Trophoblast cell (in vitro differentiated cells and primary cell): Measurements from ENCODE around the gene PTGR2.

Source experiments
- DNase-seq, 2 donors: peaks; one replicate each; pipeline ENCODE4 v3.0.0-alpha.2; 2016
- H2AFZ ChIP-seq: 2 replicates; pipeline ENCODE4 v1.6.1; 2013; ENCODE audit warnings: low read length, moderate library complexity, mild to moderate bottlenecking; ENCODE audit not compliant: insufficient read depth, poor library complexity
- H2AK5ac ChIP-seq: 2 replicates; pipeline ENCODE4 v1.6.1; 2013; ENCODE audit warnings: mild to moderate bottlenecking, low read length
- H2BK120ac ChIP-seq: 2 replicates; pipeline ENCODE4 v1.6.1; 2013; ENCODE audit warnings: low read length, mild to moderate bottlenecking, moderate library complexity; ENCODE audit not compliant: insufficient read depth, poor library complexity
- H2BK12ac ChIP-seq: 2 replicates; pipeline ENCODE4 v1.6.1; 2013; ENCODE audit warnings: mild to moderate bottlenecking, low read length, moderate library complexity
- H2BK5ac ChIP-seq: 2 replicates; pipeline ENCODE4 v1.6.1; 2013; ENCODE audit warnings: low read length, low read depth, moderate library complexity, mild to moderate bottlenecking; ENCODE audit not compliant: poor library complexity
- H3K14ac ChIP-seq: 2 replicates; pipeline ENCODE4 v1.6.1; 2013; ENCODE audit warnings: mild to moderate bottlenecking, low read length
- H3K18ac ChIP-seq: 2 replicates; pipeline ENCODE4 v1.6.1; 2013; ENCODE audit warnings: mild to moderate bottlenecking, low read length
- H3K23ac ChIP-seq: 2 replicates; pipeline ENCODE4 v1.6.1; 2013; ENCODE audit warnings: low read length
- H3K27ac ChIP-seq: 2 replicates; pipeline ENCODE4 v1.5.1; 2013; ENCODE audit warnings: low read depth, mild to moderate bottlenecking, inconsistent platforms, low read length, moderate library complexity
- H3K27me3 ChIP-seq: 2 replicates; pipeline ENCODE4 v1.6.1; 2013; ENCODE audit warnings: inconsistent platforms, mild to moderate bottlenecking, low read length, moderate library complexity; ENCODE audit not compliant: insufficient read depth
- H3K36me3 ChIP-seq, 2 experiments: 1 replicate in 1 of 2; 2 replicates in 1 of 2; pipeline ENCODE4 v1.6.1; 2013; ENCODE audit warnings: low read length in 2 of 2, mild to moderate bottlenecking in 2 of 2, moderate library complexity in 1 of 2; ENCODE audit not compliant: insufficient read depth in 2 of 2, control insufficient read depth in 1 of 2
- H3K4ac ChIP-seq: 2 replicates; pipeline ENCODE4 v1.6.1; 2013; ENCODE audit warnings: low read depth, mild to moderate bottlenecking, low read length, moderate library complexity
- H3K4me1 ChIP-seq, 2 experiments: 1 replicate in 1 of 2; 2 replicates in 1 of 2; pipeline ENCODE4 v1.6.1; 2013; ENCODE audit warnings: low read length in 2 of 2, mild to moderate bottlenecking in 2 of 2, moderate library complexity in 1 of 2; ENCODE audit not compliant: insufficient read depth in 2 of 2, control insufficient read depth in 1 of 2
- H3K4me2 ChIP-seq: 2 replicates; pipeline ENCODE4 v1.6.1; 2013; ENCODE audit warnings: inconsistent platforms, mild to moderate bottlenecking, low read length, moderate library complexity
- H3K4me3 ChIP-seq: 2 replicates; pipeline ENCODE4 v1.5.1; 2013; ENCODE audit warnings: mild to moderate bottlenecking, low read depth, low read length, inconsistent platforms
- H3K79me1 ChIP-seq: one replicate; pipeline ENCODE4 v1.6.1; 2013; ENCODE audit warnings: low read length
- H3K79me2 ChIP-seq: 2 replicates; pipeline ENCODE4 v1.6.1; 2013; ENCODE audit warnings: low read length, mild to moderate bottlenecking; ENCODE audit not compliant: control insufficient read depth, insufficient read depth, poor library complexity
- H3K9ac ChIP-seq: 2 replicates; pipeline ENCODE4 v1.6.1; 2013; ENCODE audit warnings: mild to moderate bottlenecking, low read length
- H3K9me3 ChIP-seq: 2 replicates; pipeline ENCODE4 v1.6.1; 2013; ENCODE audit warnings: low read depth, mild to moderate bottlenecking, control low read depth, inconsistent platforms, low read length; ENCODE audit not compliant: insufficient read depth
- H4K12ac ChIP-seq: 2 replicates; pipeline ENCODE4 v1.6.1; 2013; ENCODE audit warnings: low read depth, mild to moderate bottlenecking, low read length, moderate library complexity
- H4K8ac ChIP-seq: 2 replicates; pipeline ENCODE4 v1.6.1; 2013; ENCODE audit warnings: low read depth, mild to moderate bottlenecking, low read length, moderate library complexity
- H4K91ac ChIP-seq: one replicate; pipeline ENCODE4 v1.6.1; 2013; ENCODE audit warnings: low read depth, mild to moderate bottlenecking, low read length, moderate library complexity
- WGBS: extraction: QIAGEN DNeasy Blood & Tissue Kit; methylation state at CpG from one replicate; pipeline ENCODE4 v1.1.7; 2013; ENCODE audit warnings: missing lambda C conversion rate; ENCODE audit not compliant: insufficient read length, insufficient coverage; ENCODE audit errors: extremely low coverage; 5-methylcytosine and 5-hydroxymethylcytosine counted together

The PTGR2 gene

DNA sequence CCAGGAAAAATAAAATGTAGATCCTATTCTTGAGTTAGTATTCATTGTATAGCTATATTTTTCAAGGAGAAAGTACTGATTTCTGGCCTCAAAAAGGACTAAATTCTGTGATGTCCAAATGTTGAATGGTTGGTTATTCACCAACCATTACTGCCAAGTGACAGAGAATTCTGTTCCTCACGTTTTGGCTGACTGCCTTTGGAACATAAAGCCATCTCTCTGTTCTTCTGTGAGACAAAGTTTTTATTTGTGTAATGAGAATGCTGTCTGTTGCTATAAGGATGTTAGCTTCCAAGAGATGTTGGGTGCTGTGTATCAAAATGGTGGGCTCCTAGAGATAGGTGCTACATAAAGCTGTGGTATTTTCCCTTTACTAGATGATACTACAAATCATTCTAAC, 44.3 kb downstream of the PTGR2 start:
- Histone ChIP-seq H4K8ac (no peak overlapping the region), H3K18ac (no peak overlapping the region), H3K79me1 (no peaks in the 10 kb centered on the region), H4K12ac (no peak overlapping the region), H2AFZ (no peak overlapping the region), H3K79me2 (no peaks in the 10 kb centered on the region), H3K27me3 (no peaks in the 10 kb centered on the region), H3K14ac (no peak overlapping the region), H3K9ac (no peak overlapping the region), H3K36me3 (peaks cover 18 to 45% of the 10 kb centered on the region in 2 experiments), H3K27ac (no peak overlapping the region), H3K4me3 (no peak overlapping the region), H4K91ac (no peak overlapping the region), H2BK12ac (no peak overlapping the region), H2BK120ac (no peak overlapping the region), H3K4me1 (no peaks in the 10 kb centered on the region), H2BK5ac (no peak overlapping the region), H3K4ac (no peak overlapping the region), H3K4me2 (no peak overlapping the region), H3K9me3 (no peaks in the 10 kb centered on the region), H3K23ac (no peak overlapping the region), H2AK5ac (no peak overlapping the region)
- WGBS, result no CpG with 5 or more reads among the region's 1 CpG
- no peak for DNase-seq

- Histone ChIP-seq H3K23ac (no peak overlapping the region), H3K4me2 (no peak overlapping the region), H3K79me1 (no peaks in the 10 kb centered on the region), H3K4ac (no peak overlapping the region), H3K14ac (no peak overlapping the region), H3K79me2 (no peaks in the 10 kb centered on the region), H2BK12ac (no peak overlapping the region), H3K4me3 (no peak overlapping the region), H2AFZ (no peak overlapping the region), H2AK5ac (no peak overlapping the region), H3K36me3 (peaks cover 20 to 45% of the 10 kb centered on the region in 2 experiments), H4K8ac (no peak overlapping the region), H3K27me3 (no peaks in the 10 kb centered on the region), H3K27ac (no peak overlapping the region), H3K9me3 (no peaks in the 10 kb centered on the region), H4K12ac (no peak overlapping the region), H2BK5ac (no peak overlapping the region), H2BK120ac (no peak overlapping the region), H3K4me1 (no peaks in the 10 kb centered on the region), H3K9ac (no peak overlapping the region), H4K91ac (no peak overlapping the region), H3K18ac (no peak overlapping the region)
- no CpG with 5 or more reads among the region's 1 CpG for WGBS
- DNase-seq, result no peak
Observed at GRCh38 chr14:73896521-73896920, 44.9 kb downstream of the PTGR2 start.

DNA sequence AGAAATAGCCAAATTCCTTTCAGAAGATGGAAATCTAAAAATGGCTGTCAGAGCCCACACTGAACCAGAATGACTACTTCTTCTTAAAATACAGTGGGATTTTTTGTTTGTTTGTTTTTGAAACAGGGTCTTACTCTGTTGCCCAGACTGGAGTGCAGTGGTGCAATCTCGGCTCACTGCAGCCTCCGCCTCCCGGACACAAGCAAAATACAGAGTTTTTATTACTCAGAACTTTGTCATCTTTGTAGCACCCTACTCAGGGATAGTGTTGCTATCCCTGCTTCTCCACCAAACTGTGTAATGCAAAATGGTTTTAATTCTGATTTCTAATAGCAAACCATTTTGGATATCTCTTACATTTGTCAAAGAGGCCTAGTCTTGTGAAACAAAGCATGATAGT, 51.4 kb downstream of the PTGR2 start:
- WGBS, result no CpG with 5 or more reads among the region's 3 CpGs
- no peak overlapping the region for H3K23ac ChIP-seq
- no peak overlapping the region for H2AFZ ChIP-seq
- no peak overlapping the region for H2BK5ac ChIP-seq
- no peak overlapping the region for H3K4me2 ChIP-seq
- H3K18ac ChIP-seq, result no peak overlapping the region
- no peak overlapping the region for H4K12ac ChIP-seq
- H4K8ac ChIP-seq, result no peak overlapping the region
- no peaks in the 10 kb centered on the region for H3K79me2 ChIP-seq
- no peak overlapping the region for H3K27ac ChIP-seq
- no peaks in the 10 kb centered on the region for H3K9me3 ChIP-seq
- no peaks in the 10 kb centered on the region for H3K79me1 ChIP-seq
- no peaks in the 10 kb centered on the region for H3K4me1 ChIP-seq
- H3K27me3 ChIP-seq, result no peaks in the 10 kb centered on the region
- H3K9ac ChIP-seq, result no peak overlapping the region
- no peak overlapping the region for H2BK120ac ChIP-seq
- no peak overlapping the region for H2AK5ac ChIP-seq
- H3K4me3 ChIP-seq, result no peak overlapping the region
- H3K36me3 ChIP-seq, result peaks cover 33 to 48% of the 10 kb centered on the region in 2 experiments
- H4K91ac ChIP-seq, result no peak overlapping the region
- no peak overlapping the region for H3K4ac ChIP-seq
- H2BK12ac ChIP-seq, result no peak overlapping the region
- DNase-seq, result no peak
- no peak overlapping the region for H3K14ac ChIP-seq

DNA sequence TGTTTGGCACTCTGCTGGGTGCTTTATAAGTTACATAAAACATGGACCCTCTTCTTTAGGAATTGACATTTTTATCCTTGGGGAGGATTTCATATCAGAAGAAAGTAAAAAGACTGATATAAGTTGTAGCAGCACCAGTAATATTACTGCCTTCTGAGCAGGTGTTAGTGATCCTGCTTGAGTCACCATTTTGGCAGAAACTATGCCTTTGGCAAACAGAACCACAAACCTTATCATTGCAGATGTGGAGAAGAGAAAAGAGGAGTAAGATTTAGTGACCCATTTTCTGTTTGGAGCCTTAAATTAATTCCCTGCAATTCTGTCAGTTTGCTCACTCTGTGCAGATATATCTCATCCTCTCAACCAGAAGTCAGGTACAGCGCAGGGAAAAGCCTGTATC, 58.0 kb downstream of the PTGR2 start:
- WGBS, result no CpG with 5 or more reads among the region's 1 CpG
- Histone ChIP-seq H4K8ac (no peak overlapping the region), H3K27ac (no peak overlapping the region), H3K18ac (no peak overlapping the region), H3K14ac (no peak overlapping the region), H2BK120ac (no peak overlapping the region), H2BK5ac (no peak overlapping the region), H2AFZ (no peak overlapping the region), H2BK12ac (no peak overlapping the region), H3K9me3 (no peaks in the 10 kb centered on the region), H3K4me3 (no peak overlapping the region), H2AK5ac (no peak overlapping the region), H3K27me3 (no peaks in the 10 kb centered on the region), H4K12ac (no peak overlapping the region), H3K79me1 (no peaks in the 10 kb centered on the region), H4K91ac (no peak overlapping the region), H3K4me2 (no peak overlapping the region), H3K9ac (no peak overlapping the region), H3K4ac (no peak overlapping the region), H3K4me1 (no peaks in the 10 kb centered on the region), H3K23ac (no peak overlapping the region), H3K79me2 (no peaks in the 10 kb centered on the region), H3K36me3 (peaks cover 28 to 57% of the 10 kb centered on the region in 2 experiments)
- DNase-seq, result no peak
